A549 treated with ZK216348 at 1 μM for 4 hours (cell line): Measurements from ENCODE around the gene PTPRCAP. TPM values are rescaled to one million over a fixed set of nuclear protein-coding genes. Genes with fewer than 3 reads are reported as not detected.

Experiments
- total RNA-seq: library from RNA; stranded (reverse); fragments of 200-300 nt; extraction: Qiagen RNA extraction; gene quantifications from 5 replicates; pipeline ENCODE4 v1.2.3, GENCODE V29; 2022; ENCODE audit warnings: low read depth

The PTPRCAP gene, protein sequence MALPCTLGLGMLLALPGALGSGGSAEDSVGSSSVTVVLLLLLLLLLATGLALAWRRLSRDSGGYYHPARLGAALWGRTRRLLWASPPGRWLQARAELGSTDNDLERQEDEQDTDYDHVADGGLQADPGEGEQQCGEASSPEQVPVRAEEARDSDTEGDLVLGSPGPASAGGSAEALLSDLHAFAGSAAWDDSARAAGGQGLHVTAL
- 0.22 to 0.62 TPM in 2 of 5 replicates, not detected in the others for total RNA-seq

DNA sequence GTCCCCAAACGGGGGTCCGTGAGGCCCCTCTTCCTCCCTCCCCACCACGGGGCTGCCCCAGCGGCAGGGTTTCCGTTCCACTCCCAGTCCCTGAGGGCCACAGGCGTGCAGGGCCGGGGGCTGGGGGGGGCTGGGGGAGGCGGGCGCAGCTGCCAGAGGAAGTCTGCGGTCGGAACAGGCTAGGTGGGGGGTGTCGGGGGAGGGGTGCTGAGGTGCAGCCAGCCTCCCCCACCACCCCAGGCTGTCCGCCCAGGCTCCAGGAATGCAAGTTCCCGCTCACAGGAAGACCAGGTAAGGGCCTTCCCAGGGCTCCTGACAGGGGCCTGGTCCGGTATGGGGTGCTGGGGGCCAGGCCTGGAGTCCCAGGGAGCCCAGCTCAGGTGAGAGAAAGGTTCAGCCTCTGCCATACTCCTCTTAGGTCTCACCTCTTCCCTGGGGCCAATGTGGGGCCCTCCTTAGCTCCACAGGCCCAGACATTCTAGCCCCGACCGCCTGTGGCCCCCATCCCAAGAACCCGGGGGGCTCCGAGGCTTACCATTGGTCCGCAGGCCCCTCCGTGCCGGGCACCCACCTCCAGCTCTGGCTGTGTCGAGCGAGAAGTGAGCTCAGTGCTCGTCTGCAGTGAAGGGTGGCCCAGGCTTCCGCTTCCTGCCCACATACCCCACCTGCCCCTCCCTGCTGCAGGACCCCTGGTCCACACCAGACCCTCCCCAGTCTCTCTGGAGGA, at the start of gene PTPRCAP:
PTPRCAP (minus strand) TSS at position 601 of the 727 bp plus-strand sequence; CDS start at position 538, 63 bp downstream.

DNA sequence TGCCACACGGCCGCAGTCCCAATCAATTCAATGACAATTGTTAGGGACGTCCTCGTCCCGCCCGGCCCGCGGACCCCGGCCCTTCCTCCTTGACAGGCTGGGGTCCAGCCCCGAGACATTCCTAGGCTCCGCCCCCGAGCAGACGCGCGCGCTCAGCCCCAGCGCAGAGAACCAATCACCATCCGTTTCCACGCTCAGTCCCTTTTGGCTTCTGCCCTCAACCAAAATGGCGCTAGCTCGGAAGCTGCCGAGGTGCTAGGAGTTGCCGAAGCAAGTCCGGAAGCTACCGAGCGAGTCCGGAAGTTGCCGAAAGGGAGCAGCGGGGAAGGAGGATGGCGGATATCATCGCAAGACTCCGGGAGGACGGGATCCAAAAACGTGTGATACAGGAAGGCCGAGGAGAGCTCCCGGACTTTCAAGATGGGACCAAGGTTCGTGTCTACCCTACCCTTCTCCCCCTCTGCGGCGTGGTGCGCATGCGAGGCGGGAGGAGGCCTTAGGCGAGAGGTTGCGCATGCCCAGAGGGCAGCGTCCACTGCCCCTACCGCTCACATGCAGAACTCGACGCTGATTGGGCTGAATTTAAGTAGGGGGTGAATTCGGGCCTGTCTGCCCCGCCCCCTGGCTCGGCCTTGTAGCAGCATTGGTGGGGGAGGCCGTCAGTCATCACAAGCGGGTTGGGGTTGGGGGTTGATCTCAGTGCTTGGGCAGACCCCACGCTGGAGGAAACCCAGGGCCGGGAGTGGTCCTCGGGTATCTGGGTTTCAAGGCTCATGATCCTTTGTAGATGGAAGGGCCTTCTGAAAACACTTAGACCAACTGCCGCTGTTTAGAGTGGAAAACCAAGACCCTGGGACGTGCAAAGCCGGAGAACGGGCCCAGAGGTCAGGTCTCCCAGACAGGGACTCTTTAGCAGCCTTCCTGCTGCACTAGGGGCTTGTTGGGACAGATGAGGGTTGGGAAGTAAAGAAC, 45.6 kb upstream of the PTPRCAP start, which contains the start of gene AIP:
AIP (plus strand) TSS at position 200 of the 972 bp plus-strand sequence; CDS start at position 333, 133 bp downstream.

DNA sequence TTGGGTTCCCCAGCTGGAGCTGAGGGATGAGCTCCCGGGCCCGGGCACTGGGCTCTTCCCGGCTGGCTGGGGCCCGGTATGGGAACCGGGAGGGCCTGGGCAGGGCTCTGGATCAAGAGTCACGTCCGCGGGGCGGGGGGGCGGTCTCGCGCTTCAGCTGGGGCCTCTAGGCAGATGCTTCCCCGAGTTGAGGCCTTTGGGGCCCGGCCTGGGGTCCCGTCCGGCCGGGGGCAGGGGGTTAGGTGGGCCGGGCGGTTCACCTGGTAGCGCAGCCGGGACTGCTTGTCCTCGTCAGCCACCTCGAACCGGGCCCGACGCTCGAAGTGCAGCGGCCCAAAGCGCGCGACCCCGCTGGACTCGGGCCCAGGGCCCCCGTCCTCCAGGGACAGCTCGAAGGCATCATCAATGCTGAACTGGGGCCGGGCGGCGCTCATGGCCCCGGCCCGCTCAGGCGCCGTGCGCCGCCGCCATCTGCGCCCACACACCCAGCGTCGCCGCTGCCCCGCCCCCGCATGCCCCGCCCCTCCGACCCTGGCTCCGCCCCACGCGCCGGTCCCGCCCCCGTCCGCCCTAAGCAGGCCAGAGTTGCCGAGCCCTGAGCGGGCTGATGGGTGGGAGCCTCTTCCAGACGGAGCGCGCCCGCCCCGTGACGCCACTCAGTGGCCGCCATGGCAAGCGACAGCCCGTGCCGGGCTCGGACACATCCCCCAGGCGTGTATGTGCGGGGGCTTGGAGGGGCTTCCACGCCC, 31.5 kb upstream of the PTPRCAP start, which contains the start of gene TMEM134:
TMEM134 (minus strand) TSS at position 493 of the 749 bp plus-strand sequence; CDS start at position 434, 59 bp downstream.

DNA sequence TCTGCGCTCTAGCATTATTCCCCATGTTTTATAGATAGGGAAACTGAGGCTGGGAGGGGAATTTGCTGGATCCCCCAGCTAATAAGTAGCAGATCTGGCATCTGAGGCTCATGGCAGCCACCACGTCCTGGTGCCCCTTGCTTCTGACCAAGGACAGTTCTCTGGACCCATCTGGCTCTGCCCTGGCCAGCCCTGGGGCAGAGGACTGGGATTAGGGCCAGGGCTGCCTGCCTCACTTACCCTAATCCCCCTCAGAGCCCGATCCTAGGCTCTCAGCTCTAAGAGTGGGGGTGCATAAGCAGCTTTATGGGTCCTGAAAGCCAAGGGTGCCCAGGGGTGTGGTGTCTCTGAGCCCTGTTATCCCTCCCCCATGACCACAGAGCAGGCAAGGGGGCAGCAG, 17.6 kb upstream of the PTPRCAP start, which contains the start of gene CABP4:
CABP4 (plus strand) TSS at position 301 of the 400 bp plus-strand sequence; CDS start at position 371, 70 bp downstream.

DNA sequence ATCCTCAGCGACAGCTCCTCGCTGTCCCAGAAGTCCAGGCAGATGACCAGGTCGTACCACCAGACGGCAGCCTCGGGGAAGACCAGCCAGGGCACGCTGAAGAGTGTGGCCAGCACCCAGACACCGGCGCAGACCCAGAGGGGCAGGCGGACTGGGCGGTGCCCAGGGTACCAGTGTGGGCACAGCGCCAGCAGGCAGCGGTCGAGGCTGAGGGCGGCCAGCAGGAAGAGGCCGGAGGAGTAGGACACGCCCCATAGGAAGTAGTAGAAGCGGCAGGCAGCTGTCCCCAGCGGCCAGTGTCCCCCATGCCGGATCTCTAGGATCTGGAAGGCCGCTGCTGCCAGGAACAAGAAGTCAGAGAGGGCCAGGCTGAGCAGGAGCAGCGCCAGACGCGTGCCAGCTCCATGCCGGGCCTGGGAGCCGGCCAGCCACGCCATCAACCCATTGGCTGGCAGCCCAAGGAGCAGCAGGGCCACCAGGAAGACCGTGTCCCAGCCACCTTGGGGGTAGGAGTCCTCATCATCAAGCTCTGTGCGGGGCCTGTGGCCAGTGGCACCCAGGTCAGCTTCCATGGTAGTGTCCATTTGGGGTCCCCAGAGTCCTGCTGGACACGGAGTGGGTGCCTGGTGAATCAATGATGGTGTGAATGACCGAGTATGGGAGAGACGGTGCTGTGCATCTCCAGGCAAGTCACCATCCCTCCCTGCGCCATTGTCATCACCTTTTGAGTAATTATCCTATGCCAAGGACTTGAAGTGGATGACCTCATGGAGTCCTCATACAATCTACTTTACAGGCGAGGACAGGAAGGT, 14.9 kb upstream of the PTPRCAP start, which contains the start of gene GPR152:
GPR152 (minus strand) TSS at position 589 of the 812 bp plus-strand sequence; CDS start at position 584, 5 bp downstream.

DNA sequence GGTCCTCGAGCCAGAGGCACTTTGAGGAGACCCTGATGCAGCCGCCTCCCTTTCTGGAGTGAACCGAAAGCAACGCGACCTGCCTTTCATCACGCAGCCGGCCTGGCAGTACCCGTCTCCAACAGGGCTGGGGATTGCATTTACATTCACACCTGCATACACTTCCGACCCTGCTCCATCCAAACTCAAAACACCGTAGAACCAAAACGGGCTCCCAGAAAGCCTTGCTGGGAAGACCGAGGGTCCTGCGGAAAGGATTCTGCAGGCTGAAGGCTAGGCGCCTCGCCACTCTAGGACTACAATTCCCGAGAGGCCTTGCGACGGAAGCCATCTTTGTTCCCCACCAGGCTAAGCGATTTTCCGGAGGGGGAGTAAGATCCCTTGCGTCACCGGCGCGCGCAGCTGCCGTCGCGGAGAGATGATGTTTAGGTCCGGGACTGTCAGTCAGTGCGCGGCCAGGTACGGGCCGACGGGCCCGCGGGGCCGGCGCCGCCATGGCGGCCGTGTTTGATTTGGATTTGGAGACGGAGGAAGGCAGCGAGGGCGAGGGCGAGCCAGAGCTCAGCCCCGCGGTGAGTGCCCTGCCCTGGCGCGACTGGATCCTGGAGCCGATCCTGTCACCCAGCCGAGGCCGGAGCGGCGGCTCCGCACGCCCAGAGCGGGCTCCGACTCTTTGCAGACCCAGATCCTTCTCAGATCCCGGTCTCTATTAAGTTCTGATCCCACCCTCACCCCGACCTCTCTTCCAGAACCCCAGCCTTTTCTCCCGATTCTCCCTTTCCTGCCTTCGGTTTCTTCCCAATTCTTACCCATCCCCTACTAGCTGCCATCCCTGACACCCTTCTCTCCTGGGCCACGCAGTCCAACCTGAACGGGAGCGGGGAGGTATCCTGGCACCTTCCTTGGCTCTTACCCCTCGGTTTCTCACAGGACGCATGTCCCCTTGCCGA, 9.2 kb downstream of the PTPRCAP start, which contains the start of gene RPS6KB2:
RPS6KB2 (plus strand) TSS at position 443 of the 950 bp plus-strand sequence; CDS start at position 495, 52 bp downstream.

DNA sequence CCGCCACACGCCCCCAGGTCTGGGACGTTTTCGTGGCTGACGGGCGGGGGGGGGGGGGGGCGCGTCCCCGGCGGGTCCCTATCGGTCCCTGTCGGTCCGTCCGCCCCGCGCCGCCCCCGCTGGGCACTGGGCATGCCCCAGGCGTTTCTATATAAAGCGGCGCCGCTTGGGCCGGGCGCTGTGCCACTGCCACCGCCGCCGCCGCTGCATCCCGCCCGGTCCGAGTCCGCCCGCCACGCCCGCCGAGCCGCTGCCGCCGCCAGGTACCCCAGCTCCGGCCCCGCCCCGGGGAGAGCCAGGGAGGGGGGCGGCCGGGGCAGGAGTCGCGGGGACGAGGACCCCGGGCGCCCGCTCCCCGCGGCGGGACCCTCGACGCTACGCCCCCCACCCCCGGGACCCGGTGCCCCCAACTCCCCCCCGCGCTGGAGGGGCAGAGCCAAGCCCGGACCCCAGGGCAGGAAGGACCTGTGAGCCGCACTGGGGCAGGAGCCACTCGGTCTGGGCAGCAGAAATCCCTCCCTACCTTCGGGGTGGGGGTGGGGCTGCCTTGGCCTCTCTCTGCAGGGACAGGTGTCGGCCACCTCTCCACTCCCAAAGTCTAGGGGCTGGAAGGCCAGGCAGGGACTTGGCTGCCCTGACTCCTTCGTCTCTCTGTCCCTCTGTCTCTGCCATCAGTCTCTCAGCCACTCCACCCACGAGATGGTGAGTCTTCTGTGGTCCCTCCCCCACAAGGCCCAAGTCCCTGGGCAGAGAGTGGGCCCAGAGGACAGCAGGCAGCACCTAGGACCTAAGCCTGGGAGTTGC, 21.8 kb downstream of the PTPRCAP start, which contains the start of gene CARNS1:
CARNS1 (plus strand) TSS at position 178 of the 804 bp plus-strand sequence; CDS start at position 700, 522 bp downstream.

DNA sequence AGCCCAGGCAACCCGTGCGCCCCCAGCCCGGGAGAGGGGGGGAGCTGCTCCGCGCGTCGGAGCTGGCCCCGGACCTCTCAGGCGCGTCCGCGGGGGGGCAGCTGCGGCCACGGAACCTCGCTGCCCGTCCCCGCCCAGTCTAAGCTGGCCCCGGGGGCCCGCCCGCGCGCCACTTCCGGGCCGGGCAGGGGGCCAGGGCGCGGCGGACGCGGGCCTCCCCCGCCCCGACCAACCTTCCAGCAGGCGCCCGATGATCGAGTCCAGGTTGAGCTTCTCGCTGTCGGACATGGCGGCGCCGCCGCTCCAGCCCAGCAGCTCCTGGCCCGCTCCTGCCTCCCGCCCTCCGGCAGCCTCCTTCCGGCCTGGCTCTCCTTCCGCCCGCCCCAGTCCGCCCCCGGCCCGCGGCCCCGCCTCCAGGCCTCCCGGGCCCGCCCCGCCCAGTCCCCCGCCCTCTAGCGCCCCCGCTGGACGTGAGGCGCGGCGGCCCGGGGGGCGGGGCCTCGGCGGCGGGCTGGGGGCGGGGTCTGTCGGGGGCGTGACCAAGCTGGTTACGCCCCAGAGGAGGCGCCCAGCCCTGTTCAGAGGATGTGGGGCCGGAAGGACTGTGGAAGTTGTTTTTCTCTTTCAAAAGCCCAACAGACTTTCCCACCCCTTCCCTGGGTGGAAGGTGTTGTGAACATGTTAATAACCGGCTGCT, 35.8 kb downstream of the PTPRCAP start, which contains the start of gene PPP1CA:
PPP1CA (minus strand) TSS at position 364 of the 697 bp plus-strand sequence; CDS start at position 288, 76 bp downstream.

DNA sequence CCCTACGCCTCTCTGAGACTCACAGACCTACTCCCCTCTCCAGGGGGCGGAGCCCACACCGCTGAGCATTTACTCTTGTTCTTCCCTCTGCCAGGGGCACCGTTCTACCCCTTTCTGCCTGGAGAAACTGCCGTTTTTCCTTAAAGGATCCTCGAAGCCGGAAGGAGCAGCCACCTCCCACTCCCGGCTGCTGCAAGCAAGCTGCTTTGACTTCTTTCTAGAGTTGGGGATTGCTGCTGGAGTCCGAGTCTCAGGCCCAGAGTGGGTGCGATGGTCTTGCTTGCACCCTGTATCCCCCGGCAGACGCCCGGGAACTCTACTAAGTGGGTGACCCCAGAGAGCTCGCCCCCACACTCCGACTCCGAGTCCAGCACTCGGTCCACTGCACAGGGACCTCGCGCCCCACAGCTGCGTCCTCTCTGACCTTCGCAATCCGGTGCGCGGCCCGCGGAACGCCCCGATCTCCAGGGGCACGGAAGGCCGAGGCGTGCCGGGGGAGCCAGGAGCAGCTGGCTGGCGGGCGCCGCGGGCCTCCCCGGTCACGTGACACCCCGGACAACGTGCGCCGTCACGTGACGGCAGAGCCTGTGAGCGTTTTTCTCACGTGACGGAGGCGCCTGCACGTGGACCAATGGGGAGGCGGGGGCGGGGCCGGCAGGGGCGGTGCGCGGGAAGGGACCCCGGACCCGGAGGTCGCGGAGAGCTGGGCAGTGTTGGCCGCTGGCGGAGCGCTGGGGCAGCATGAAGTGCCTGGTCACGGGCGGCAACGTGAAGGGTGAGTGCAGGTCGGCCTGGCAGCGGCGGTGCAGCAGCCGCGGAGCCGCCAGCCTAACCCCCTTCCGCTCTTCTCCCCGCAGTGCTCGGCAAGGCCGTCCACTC, 45.9 kb downstream of the PTPRCAP start, which contains the start of gene RAD9A:
RAD9A (plus strand) TSS at position 683 of the 879 bp plus-strand sequence; CDS start at position 742, 59 bp downstream.

Other genes starting within 250 kb of the PTPRCAP start
- gene GRK2, start 171.2 kb downstream of the PTPRCAP start, total RNA-seq: 24.2 to 47.0 TPM (median 42.2 TPM) in 5 replicates
- 16.2 to 30.1 TPM (median 24.8 TPM) in 5 replicates for gene ANKRD13D, start 148.4 kb downstream of the PTPRCAP start, total RNA-seq
- gene SSH3, start 134.2 kb downstream of the PTPRCAP start, total RNA-seq: 18.7 to 29.1 TPM (median 27.1 TPM) in 5 replicates
- 178 to 259 TPM (median 241 TPM) in 5 replicates for gene POLD4, start 84.1 kb downstream of the PTPRCAP start, total RNA-seq
- 31.1 to 50.6 TPM (median 43.0 TPM) in 5 replicates for gene CLCF1, start 64.1 kb downstream of the PTPRCAP start, total RNA-seq
- 19.5 to 36.8 TPM (median 32.0 TPM) in 5 replicates for gene RAD9A, start 45.7 kb downstream of the PTPRCAP start, total RNA-seq
- gene PPP1CA, start 35.8 kb downstream of the PTPRCAP start, total RNA-seq: 240 to 296 TPM (median 291 TPM) in 5 replicates
- 0.04 to 0.21 TPM (median 0.15 TPM) in 3 of 5 replicates, not detected in the others for gene TBC1D10C, start 33.6 kb downstream of the PTPRCAP start, total RNA-seq
- 0.08 to 0.21 TPM (median 0.14 TPM) in 5 replicates for gene CARNS1, start 22.0 kb downstream of the PTPRCAP start, total RNA-seq
- gene RPS6KB2, start 9.2 kb downstream of the PTPRCAP start, total RNA-seq: 33.7 to 50.6 TPM (median 48.8 TPM) in 5 replicates
- gene CORO1B, start 5.8 kb upstream of the PTPRCAP start, total RNA-seq: 38.0 to 67.3 TPM (median 57.2 TPM) in 5 replicates
- 0.13 TPM in 1 of 5 replicates, not detected in the others for gene GPR152, start 15.0 kb upstream of the PTPRCAP start, total RNA-seq
- gene CABP4, start 17.7 kb upstream of the PTPRCAP start, total RNA-seq: not detected in 5 replicates
- 36.4 to 70.3 TPM (median 62.1 TPM) in 5 replicates for gene TMEM134, start 31.6 kb upstream of the PTPRCAP start, total RNA-seq
- gene AIP, start 45.3 kb upstream of the PTPRCAP start, total RNA-seq: 43.6 to 48.9 TPM (median 48.0 TPM) in 5 replicates
- gene PITPNM1, start 67.7 kb upstream of the PTPRCAP start, total RNA-seq: 34.1 to 60.5 TPM (median 47.3 TPM) in 5 replicates
- 50.3 to 95.2 TPM (median 85.4 TPM) in 5 replicates for gene CDK2AP2, start 70.5 kb upstream of the PTPRCAP start, total RNA-seq
- gene CABP2, start 85.8 kb upstream of the PTPRCAP start, total RNA-seq: not detected in 5 replicates
- gene GSTP1, start 146.1 kb upstream of the PTPRCAP start, total RNA-seq: 1,131 to 1,719 TPM (median 1,604 TPM) in 5 replicates
- gene NDUFV1, start 169.3 kb upstream of the PTPRCAP start, total RNA-seq: 128 to 159 TPM (median 152 TPM) in 5 replicates
- gene NUDT8, start 192.3 kb upstream of the PTPRCAP start, total RNA-seq: 6.4 to 15.4 TPM (median 13.7 TPM) in 5 replicates
- not detected in 5 replicates for gene TBX10, start 202.1 kb upstream of the PTPRCAP start, total RNA-seq
- 0.60 to 1.4 TPM (median 1.3 TPM) in 5 replicates for gene ACY3, start 213.0 kb upstream of the PTPRCAP start, total RNA-seq
- gene ALDH3B2, start 236.9 kb upstream of the PTPRCAP start, total RNA-seq: not detected in 5 replicates